Ishikawa (cell line): ENCODE results near the gene GABRG3.

Experiments used
- CEBPB ChIP-seq: IDR thresholded peaks from 2 replicates; pipeline ENCODE4 v1.6.1; 2012
- CREB1 ChIP-seq: IDR thresholded peaks from 2 replicates; pipeline ENCODE4 v1.6.1; 2012; ENCODE audit warnings: low read depth
- EGR1 ChIP-seq: IDR thresholded peaks from 2 replicates; pipeline ENCODE4 v1.6.1; 2012
- EP300 ChIP-seq: IDR thresholded peaks from 2 replicates; pipeline ENCODE4 v1.6.1; 2012; ENCODE audit warnings: borderline replicate concordance
- FOXM1 ChIP-seq: IDR thresholded peaks from 2 replicates; pipeline ENCODE4 v1.6.1; 2012; ENCODE audit warnings: low read depth, borderline replicate concordance
- NFIC ChIP-seq: IDR thresholded peaks from 2 replicates; pipeline ENCODE4 v1.6.1; 2012
- RAD21 ChIP-seq: IDR thresholded peaks from 2 replicates; pipeline ENCODE4 v1.6.1; 2012; ENCODE audit warnings: low read depth
- TAF1 ChIP-seq: IDR thresholded peaks from 2 replicates; pipeline ENCODE4 v1.6.1; 2012; ENCODE audit warnings: low read depth, mild to moderate bottlenecking
- TCF12 ChIP-seq: IDR thresholded peaks from 2 replicates; pipeline ENCODE4 v1.6.1; 2012; ENCODE audit warnings: low read depth
- TEAD4 ChIP-seq: IDR thresholded peaks from 2 replicates; pipeline ENCODE4 v1.6.1; 2012
- YY1 ChIP-seq: IDR thresholded peaks from 2 replicates; pipeline ENCODE4 v1.6.1; 2012; ENCODE audit warnings: low read depth
- ZBTB7A ChIP-seq: IDR thresholded peaks from 2 replicates; pipeline ENCODE4 v1.6.1; 2012; ENCODE audit warnings: low read depth
- TF ChIP-seq, protein P1 (sequence below): IDR thresholded peaks from 2 replicates; pipeline ENCODE4 v1.6.1; 2012; ENCODE audit warnings: low read depth, mild to moderate bottlenecking
- TF ChIP-seq, protein P2 (sequence below): IDR thresholded peaks from 2 replicates; pipeline ENCODE4 v1.6.1; 2012
- TF ChIP-seq, protein P3 (sequence below): IDR thresholded peaks from 2 replicates; pipeline ENCODE4 v1.6.1; 2012

The GABRG3 gene

DNA sequence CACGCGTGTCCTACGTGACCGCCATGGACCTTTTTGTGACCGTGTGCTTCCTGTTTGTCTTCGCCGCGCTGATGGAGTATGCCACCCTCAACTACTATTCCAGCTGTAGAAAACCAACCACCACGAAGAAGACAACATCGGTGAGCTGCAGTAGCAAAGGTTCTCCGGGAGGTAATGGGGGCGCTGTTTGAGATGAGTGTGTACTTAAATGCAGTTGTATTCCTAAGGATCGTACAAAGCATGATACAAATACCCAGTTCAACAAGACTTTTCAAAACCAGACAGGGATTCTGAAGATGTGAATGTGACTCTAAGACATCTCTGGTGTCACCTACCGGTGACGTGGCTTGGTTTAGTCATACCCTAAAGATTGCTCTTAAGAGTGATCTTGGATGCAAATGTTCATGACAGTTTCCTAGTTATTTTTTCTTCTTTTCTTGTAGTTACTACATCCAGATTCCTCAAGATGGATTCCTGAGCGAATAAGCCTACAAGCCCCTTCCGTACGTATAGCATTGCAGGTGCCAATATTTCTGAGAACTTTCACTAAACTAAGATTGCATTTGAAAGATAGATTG lies 556.6 kb downstream of the GABRG3 start:
- no peak for TF ChIP-seq CEBPB
- TF ChIP-seq, protein P1, sequence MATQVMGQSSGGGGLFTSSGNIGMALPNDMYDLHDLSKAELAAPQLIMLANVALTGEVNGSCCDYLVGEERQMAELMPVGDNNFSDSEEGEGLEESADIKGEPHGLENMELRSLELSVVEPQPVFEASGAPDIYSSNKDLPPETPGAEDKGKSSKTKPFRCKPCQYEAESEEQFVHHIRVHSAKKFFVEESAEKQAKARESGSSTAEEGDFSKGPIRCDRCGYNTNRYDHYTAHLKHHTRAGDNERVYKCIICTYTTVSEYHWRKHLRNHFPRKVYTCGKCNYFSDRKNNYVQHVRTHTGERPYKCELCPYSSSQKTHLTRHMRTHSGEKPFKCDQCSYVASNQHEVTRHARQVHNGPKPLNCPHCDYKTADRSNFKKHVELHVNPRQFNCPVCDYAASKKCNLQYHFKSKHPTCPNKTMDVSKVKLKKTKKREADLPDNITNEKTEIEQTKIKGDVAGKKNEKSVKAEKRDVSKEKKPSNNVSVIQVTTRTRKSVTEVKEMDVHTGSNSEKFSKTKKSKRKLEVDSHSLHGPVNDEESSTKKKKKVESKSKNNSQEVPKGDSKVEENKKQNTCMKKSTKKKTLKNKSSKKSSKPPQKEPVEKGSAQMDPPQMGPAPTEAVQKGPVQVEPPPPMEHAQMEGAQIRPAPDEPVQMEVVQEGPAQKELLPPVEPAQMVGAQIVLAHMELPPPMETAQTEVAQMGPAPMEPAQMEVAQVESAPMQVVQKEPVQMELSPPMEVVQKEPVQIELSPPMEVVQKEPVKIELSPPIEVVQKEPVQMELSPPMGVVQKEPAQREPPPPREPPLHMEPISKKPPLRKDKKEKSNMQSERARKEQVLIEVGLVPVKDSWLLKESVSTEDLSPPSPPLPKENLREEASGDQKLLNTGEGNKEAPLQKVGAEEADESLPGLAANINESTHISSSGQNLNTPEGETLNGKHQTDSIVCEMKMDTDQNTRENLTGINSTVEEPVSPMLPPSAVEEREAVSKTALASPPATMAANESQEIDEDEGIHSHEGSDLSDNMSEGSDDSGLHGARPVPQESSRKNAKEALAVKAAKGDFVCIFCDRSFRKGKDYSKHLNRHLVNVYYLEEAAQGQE: no peak
- TF ChIP-seq, protein P2, sequence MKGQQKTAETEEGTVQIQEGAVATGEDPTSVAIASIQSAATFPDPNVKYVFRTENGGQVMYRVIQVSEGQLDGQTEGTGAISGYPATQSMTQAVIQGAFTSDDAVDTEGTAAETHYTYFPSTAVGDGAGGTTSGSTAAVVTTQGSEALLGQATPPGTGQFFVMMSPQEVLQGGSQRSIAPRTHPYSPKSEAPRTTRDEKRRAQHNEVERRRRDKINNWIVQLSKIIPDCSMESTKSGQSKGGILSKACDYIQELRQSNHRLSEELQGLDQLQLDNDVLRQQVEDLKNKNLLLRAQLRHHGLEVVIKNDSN: no peak
- no peak for TF ChIP-seq FOXM1
- no peak for TF ChIP-seq TAF1
- no peak for TF ChIP-seq EP300
- no peak for TF ChIP-seq CREB1
- TF ChIP-seq, protein P3, sequence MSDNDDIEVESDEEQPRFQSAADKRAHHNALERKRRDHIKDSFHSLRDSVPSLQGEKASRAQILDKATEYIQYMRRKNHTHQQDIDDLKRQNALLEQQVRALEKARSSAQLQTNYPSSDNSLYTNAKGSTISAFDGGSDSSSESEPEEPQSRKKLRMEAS: no peak
- TF ChIP-seq EGR1: no peak
- no peak for TF ChIP-seq RAD21
- TF ChIP-seq YY1: no peak
- no peak for TF ChIP-seq TCF12
- TF ChIP-seq TEAD4: no peak
- TF ChIP-seq NFIC: no peak

DNA sequence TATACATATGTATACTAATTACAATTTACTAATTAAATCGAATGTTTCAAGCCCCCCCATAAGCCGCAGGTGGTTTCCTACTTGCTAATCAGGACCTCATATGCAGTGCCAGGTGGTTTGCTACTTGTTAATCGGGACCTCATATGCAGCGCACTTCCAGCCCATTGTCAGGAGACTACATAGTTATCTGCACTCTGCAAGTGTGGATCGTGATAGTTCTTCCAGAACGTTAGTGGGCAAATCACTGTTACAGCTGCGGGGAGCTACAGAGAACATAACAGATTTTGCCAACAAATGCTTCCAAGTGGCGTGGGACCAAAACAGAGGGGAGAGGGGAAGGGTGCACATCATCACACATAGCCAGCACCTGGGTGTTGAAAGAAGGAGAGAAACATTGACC lies 558.4 kb downstream of the GABRG3 start:
- TF ChIP-seq EP300 (no peak), CREB1 (no peak)

DNA sequence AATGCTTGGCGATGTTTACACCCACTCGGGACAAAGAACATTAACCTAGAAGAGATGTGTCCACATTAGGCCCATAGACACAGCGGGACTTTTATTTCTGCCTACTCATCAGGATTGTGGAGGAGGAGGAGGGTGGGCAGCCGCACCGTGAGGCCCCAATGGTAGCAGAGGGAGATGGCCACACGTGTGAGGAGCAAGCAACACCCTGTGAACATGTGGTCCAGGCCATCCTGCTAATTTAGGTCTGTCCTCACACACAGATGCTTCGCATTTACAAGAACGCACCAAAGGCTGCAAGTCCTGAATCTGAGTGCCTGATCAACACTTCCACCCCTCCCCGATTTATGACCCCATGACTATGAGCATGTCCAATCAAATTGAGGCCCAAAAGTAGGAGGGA lies 560.0 kb downstream of the GABRG3 start:
- TF ChIP-seq ZBTB7A (no peak), CREB1 (no peak), EP300 (no peak), NFIC (no peak), CEBPB (no peak), YY1 (no peak), RAD21 (no peak), TCF12 (no peak), TAF1 (no peak), EGR1 (no peak), TEAD4 (no peak), FOXM1 (no peak)
- TF ChIP-seq, protein P3: no peak
- TF ChIP-seq, protein P2: no peak
- TF ChIP-seq, protein P1: no peak

DNA sequence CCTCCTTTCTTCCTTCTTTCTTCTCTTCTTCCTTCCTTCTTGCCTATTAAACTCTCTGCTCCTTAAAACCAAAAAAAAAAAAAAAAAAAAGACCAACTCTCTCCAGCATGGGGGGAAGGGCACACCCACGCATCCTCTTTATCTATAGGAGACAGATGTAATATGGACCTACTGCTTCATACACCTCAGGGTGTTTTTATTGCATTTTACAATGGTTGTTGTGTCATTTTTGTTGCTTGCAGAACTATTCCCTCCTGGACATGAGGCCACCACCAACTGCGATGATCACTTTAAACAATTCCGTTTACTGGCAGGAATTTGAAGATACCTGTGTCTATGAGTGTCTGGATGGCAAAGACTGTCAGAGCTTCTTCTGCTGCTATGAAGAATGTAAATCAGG lies 561.4 kb downstream of the GABRG3 start:
- no peak for TF ChIP-seq TAF1
- TF ChIP-seq EGR1: no peak

DNA sequence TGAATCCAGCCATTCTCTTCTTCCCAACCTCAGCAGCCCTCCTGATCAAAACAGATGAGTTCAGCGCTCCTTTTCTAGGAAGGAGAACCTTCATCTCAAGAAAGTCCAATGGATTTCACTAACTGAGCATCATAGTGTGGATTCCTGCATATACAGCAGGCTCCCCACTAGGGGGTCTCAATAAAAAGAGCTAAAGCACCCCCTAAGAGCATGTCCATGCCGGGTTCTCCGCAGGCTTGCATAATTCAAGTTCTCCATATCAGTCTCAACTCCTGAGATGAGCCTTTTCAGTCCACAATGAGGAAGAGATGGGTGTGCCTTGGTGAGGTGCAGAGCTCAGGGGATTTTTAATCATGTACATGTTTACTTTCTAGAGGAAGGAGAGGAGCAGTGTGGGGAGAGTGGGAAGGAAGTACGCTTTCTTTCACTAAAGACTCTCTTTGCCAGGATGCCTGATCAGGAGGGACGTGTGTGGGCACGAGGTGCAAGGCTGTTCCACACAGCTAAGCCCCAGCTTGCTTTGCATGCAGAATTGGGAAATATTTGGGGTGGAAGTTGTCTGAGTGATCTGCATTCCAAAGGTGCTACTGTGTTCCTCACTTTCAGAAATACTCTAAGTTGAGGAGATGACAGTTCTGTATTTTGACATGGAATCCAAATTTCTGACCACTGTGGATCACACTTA lies 564.6 kb downstream of the GABRG3 start:
- TF ChIP-seq TCF12 (no peak), RAD21 (no peak), CEBPB (no peak), NFIC (no peak), EP300 (no peak), FOXM1 (no peak), TAF1 (no peak), YY1 (no peak), CREB1 (no peak), TEAD4 (no peak), ZBTB7A (no peak), EGR1 (no peak)
- TF ChIP-seq, protein P1: no peak
- TF ChIP-seq, protein P2: no peak
